HFFc6 (cell line): ENCODE measurements around the gene CCSER1. TPM values are rescaled to one million over a fixed set of nuclear protein-coding genes. Genes with fewer than 3 reads are reported as not detected.
"Not testable (repeated sequence)": the region's sequence is repeated elsewhere in the genome, so short reads cannot be mapped to it uniquely, and the experiment has no call there.

Experiments used
- DNase-seq: peaks from one replicate; pipeline ENCODE4 v3.0.0-alpha.2; 2018
- H3K27ac Mint-ChIP-seq: 2 replicates; pipeline ENCODE4 v1.8.0; 2020; ENCODE audit warnings: mild to moderate bottlenecking, mixed read lengths
- H3K27me3 Mint-ChIP-seq: 2 replicates; pipeline ENCODE4 v1.8.0; 2021; ENCODE audit warnings: mild to moderate bottlenecking, moderate library complexity, mixed read lengths; ENCODE audit not compliant: insufficient read depth
- H3K36me3 Mint-ChIP-seq: 2 replicates; pipeline ENCODE4 v1.8.0; 2021; ENCODE audit warnings: low read depth, mixed read lengths
- H3K4me1 Mint-ChIP-seq: 2 replicates; pipeline ENCODE4 v1.8.0; 2020; ENCODE audit warnings: low read depth, mixed read lengths
- H3K4me3 Mint-ChIP-seq: 2 replicates; pipeline ENCODE4 v1.8.0; 2020; ENCODE audit warnings: mild to moderate bottlenecking, moderate library complexity, mixed read lengths
- H3K9me3 Mint-ChIP-seq: 2 replicates; pipeline ENCODE4 v1.8.0; 2020; ENCODE audit warnings: mild to moderate bottlenecking, mixed read lengths
- CTCF ChIP-seq: fragments of 200-600 bp; sonication (generic); IDR thresholded peaks from 2 replicates; pipeline ENCODE4 v1.5.0; 2021; ENCODE audit warnings: antibody characterized with exemption, mild to moderate bottlenecking
- total RNA-seq, 6 experiments: library from RNA; stranded (reverse); fragmentation: NEBNext Ultra II Directional; extraction: Animal tissue kit (Norgen Biotek cat#: 25700); gene quantifications; 2 replicates in 1 of 6; 3 replicates in 5 of 6; pipeline ENCODE4 v1.2.3, GENCODE V29; 2021

CCSER1 gene
- total RNA-seq, 6 experiments from 2014 or later = not detected

- Mint-ChIP-seq H3K4me1 (no peaks in the 10 kb centered on the region), H3K4me3 (no peak overlapping the region), H3K9me3 (peaks cover 1% of the 10 kb centered on the region; the same call in 1 of the 2 replicates), H3K27ac (no peak overlapping the region), H3K27me3 (no peaks in the 10 kb centered on the region), H3K36me3 (no peaks in the 10 kb centered on the region)
- TF ChIP-seq CTCF = no peak
- DNase-seq = no peak
These were observed 706.5 kb downstream of the CCSER1 start for GRCh38 chr4:90833706-90834105.

- TF ChIP-seq CTCF = no peak
- Mint-ChIP-seq H3K27ac (no peak overlapping the region), H3K4me3 (no peak overlapping the region), H3K36me3 (no peaks in the 10 kb centered on the region), H3K27me3 (peaks cover 2% of the 10 kb centered on the region; the same call in 1 of the 2 replicates), H3K4me1 (no peaks in the 10 kb centered on the region), H3K9me3 (peaks cover 9% of the 10 kb centered on the region; the same call in 1 of the 2 replicates)
- DNase-seq = no peak
These were observed 710.0 kb downstream of the CCSER1 start for GRCh38 chr4:90837241-90837640.

GRCh38 chr4:90838859-90839258, 711.7 kb downstream of the CCSER1 start:
- H3K4me1 Mint-ChIP-seq, DNase-seq, H3K9me3 Mint-ChIP-seq, H3K4me3 Mint-ChIP-seq, H3K27ac Mint-ChIP-seq, H3K36me3 Mint-ChIP-seq, H3K27me3 Mint-ChIP-seq: not testable (repeated sequence)

GRCh38 chr4:90840291-90840690, 713.1 kb downstream of the CCSER1 start:
- H3K27ac Mint-ChIP-seq = no peak overlapping the region
- no peak for DNase-seq
- no peak for TF ChIP-seq CTCF
- H3K4me3 Mint-ChIP-seq = no peak overlapping the region
- no peaks in the 10 kb centered on the region for H3K4me1 Mint-ChIP-seq
- peaks cover 9% of the 10 kb centered on the region; the same call in 1 of the 2 replicates for H3K9me3 Mint-ChIP-seq
- peaks cover 2% of the 10 kb centered on the region for H3K27me3 Mint-ChIP-seq
- H3K36me3 Mint-ChIP-seq = no peaks in the 10 kb centered on the region

- Mint-ChIP-seq H3K27ac (no peak overlapping the region), H3K4me1 (no peaks in the 10 kb centered on the region), H3K27me3 (peaks cover 2% of the 10 kb centered on the region), H3K9me3 (peaks cover 9% of the 10 kb centered on the region; the same call in 1 of the 2 replicates), H3K4me3 (no peak overlapping the region), H3K36me3 (no peaks in the 10 kb centered on the region)
- TF ChIP-seq CTCF = no peak
- DNase-seq = no peak
These were observed 713.6 kb downstream of the CCSER1 start for GRCh38 chr4:90840828-90841227.

- Mint-ChIP-seq H3K27ac (no peak overlapping the region), H3K4me1 (no peaks in the 10 kb centered on the region), H3K27me3 (peaks cover 2% of the 10 kb centered on the region), H3K9me3 (peaks cover 9% of the 10 kb centered on the region; the same call in 1 of the 2 replicates), H3K36me3 (no peaks in the 10 kb centered on the region), H3K4me3 (no peak overlapping the region)
- DNase-seq = no peak
- TF ChIP-seq CTCF = no peak
These were observed 714.5 kb downstream of the CCSER1 start for GRCh38 chr4:90841676-90842075.
